Keratinocyte (primary cell): ENCODE data around the gene NOG. TPM values are rescaled to one million over a fixed set of nuclear protein-coding genes. Genes with fewer than 3 reads are reported as not detected.

Source experiments
- DNase-seq: peaks from one replicate; pipeline ENCODE4 v3.0.0-alpha.2; 2011; ENCODE audit warnings: low read depth, missing footprints, low spot score
- FAIRE-seq: peaks from 2 replicates; lab custom pipeline; 2011; peaks lifted over from hg19 to GRCh38; lab: Jason Lieb, UNC
- H2AFZ ChIP-seq: 2 replicates; pipeline ENCODE4 v1.6.0; 2012; ENCODE audit warnings: low read length, control low read depth, inconsistent platforms; ENCODE audit not compliant: control insufficient read depth
- H3K27ac ChIP-seq: 2 replicates; pipeline ENCODE4 v1.5.1; 2011; ENCODE audit warnings: low read length; ENCODE audit not compliant: control insufficient read depth, insufficient read depth
- H3K27me3 ChIP-seq: 3 replicates; pipeline ENCODE4 v1.6.0; 2011; ENCODE audit warnings: low read length; ENCODE audit not compliant: control insufficient read depth, insufficient read depth; ENCODE audit errors: extremely low read depth
- H3K36me3 ChIP-seq, 2 experiments: 2 replicates in 1 of 2; 3 replicates in 1 of 2; pipeline ENCODE4 v1.5.1; 2011; ENCODE audit warnings: low read length in 2 of 2, mild to moderate bottlenecking in 1 of 2; ENCODE audit not compliant: control insufficient read depth in 2 of 2, insufficient read depth in 2 of 2; ENCODE audit errors: extremely low read depth in 1 of 2
- H3K4me1 ChIP-seq: 3 replicates; pipeline ENCODE4 v1.5.1; 2011; ENCODE audit warnings: low read length; ENCODE audit not compliant: control insufficient read depth, insufficient read depth; ENCODE audit errors: extremely low read depth
- H3K4me2 ChIP-seq: 3 replicates; pipeline ENCODE4 v1.6.0; 2011; ENCODE audit warnings: low read depth, low read length; ENCODE audit not compliant: control insufficient read depth, insufficient read depth; ENCODE audit errors: extremely low read depth
- H3K4me3 ChIP-seq, 3 experiments: fragments of 200-600 bp in 1 of 3; sonication (generic) in 1 of 3; 2 replicates in 2 of 3; 3 replicates in 1 of 3; pipeline ENCODE4 v1.5.1; 2011 to 2016; ENCODE audit warnings: low read length in 3 of 3, mild to moderate bottlenecking in 3 of 3, control low read depth in 2 of 3, inconsistent platforms in 1 of 3, low read depth in 1 of 3, mixed read lengths in 1 of 3, mixed run types in 1 of 3, moderate library complexity in 1 of 3; ENCODE audit not compliant: control insufficient read depth in 2 of 3, insufficient read depth in 2 of 3; ENCODE audit errors: extremely low read depth in 1 of 3
- H3K79me2 ChIP-seq: 2 replicates; pipeline ENCODE4 v1.6.0; 2012; ENCODE audit warnings: low read length; ENCODE audit not compliant: control insufficient read depth, insufficient read depth
- H3K9ac ChIP-seq: 3 replicates; pipeline ENCODE4 v1.6.0; 2011; ENCODE audit warnings: low read length; ENCODE audit not compliant: control insufficient read depth, insufficient read depth; ENCODE audit errors: extremely low read depth
- H3K9me1 ChIP-seq: 3 replicates; pipeline ENCODE4 v1.6.0; 2011; ENCODE audit warnings: low read length; ENCODE audit not compliant: control insufficient read depth, insufficient read depth; ENCODE audit errors: extremely low read depth
- H3K9me3 ChIP-seq: 2 replicates; pipeline ENCODE4 v1.5.1; 2012; ENCODE audit warnings: low read depth, low read length; ENCODE audit not compliant: control insufficient read depth
- H4K20me1 ChIP-seq: 3 replicates; pipeline ENCODE4 v1.6.0; 2011; ENCODE audit warnings: low read length; ENCODE audit not compliant: control insufficient read depth, insufficient read depth; ENCODE audit errors: extremely low read depth
- EZH2 ChIP-seq: IDR thresholded peaks from one replicate; pipeline ENCODE4 v1.6.1; 2012; ENCODE audit warnings: inconsistent platforms, mild to moderate bottlenecking, low read length, moderate library complexity
- dilution Hi-C: fragments of 300-500 bp; cut with MboI; formaldehyde crosslinking; loops from one replicate; pipeline ENCODE4 v1.7.0; 2020; ENCODE audit warnings: low sequenced_read_pairs; ENCODE audit not compliant: extremely low pct_ligation_motif_present
- polyA plus RNA-seq, 5 experiments: library from polyadenylated mRNA; depleted of rRNA in 3 of 5; stranded (reverse) in 3 of 5; stranded (forward) in 1 of 5; unstranded in 1 of 5; fragments of >200 nt; gene quantifications; 1 replicate in 1 of 5; 2 replicates in 3 of 5; 3 replicates in 1 of 5; pipeline versions ENCODE4 v1.2.1 to v1.2.3, GENCODE V29; 2011 to 2012; ENCODE audit warnings: missing spikeins in 2 of 5, low read depth in 1 of 5, low replicate concordance in 1 of 5
- TF ChIP-seq, protein P1 (sequence below), 3 experiments: IDR thresholded peaks in 1 of 3; conservative IDR thresholded peaks in 1 of 3; optimal IDR thresholded peaks in 1 of 3; 2 replicates in 2 of 3; 3 replicates in 1 of 3; pipeline versions ENCODE3 to v1.5.1; 2011; ENCODE audit warnings: low read length in 3 of 3, mild to moderate bottlenecking in 3 of 3, moderate library complexity in 2 of 3, control low read depth in 1 of 3, inconsistent platforms in 1 of 3; ENCODE audit not compliant: insufficient read depth in 2 of 3; ENCODE audit errors: extremely low read depth in 1 of 3

NOG gene
- polyA plus RNA-seq, 1 donor (not counting 4 experiments of a cell fraction or from before 2014, with no cell fraction given), result 0.68 TPM

DNA sequence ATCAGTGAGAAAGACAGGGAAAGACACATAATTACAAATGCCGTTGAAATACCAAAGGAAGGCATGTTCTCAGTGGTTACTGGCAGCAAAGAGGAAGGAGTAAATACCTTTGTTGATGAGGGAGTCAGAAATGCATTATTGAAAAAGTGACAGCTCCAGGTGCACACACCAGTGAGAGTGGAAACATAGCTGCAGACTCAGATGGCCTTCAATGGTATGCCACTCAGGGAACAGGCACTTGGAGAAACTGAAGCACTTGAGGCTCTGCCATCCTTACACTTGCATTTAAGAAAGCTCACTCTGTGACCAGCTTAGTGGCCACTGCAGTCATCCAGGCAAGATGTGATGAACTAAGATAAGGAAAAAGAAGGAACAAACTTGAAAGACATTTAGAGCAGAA is 29.9 kb downstream of the NOG start:
- no peak overlapping the region for H3K9ac ChIP-seq
- H3K27me3 ChIP-seq, result no peaks in the 10 kb centered on the region
- H3K4me3 ChIP-seq, result no peak overlapping the region
- no peaks in the 10 kb centered on the region for H3K9me1 ChIP-seq
- TF ChIP-seq, protein P1, sequence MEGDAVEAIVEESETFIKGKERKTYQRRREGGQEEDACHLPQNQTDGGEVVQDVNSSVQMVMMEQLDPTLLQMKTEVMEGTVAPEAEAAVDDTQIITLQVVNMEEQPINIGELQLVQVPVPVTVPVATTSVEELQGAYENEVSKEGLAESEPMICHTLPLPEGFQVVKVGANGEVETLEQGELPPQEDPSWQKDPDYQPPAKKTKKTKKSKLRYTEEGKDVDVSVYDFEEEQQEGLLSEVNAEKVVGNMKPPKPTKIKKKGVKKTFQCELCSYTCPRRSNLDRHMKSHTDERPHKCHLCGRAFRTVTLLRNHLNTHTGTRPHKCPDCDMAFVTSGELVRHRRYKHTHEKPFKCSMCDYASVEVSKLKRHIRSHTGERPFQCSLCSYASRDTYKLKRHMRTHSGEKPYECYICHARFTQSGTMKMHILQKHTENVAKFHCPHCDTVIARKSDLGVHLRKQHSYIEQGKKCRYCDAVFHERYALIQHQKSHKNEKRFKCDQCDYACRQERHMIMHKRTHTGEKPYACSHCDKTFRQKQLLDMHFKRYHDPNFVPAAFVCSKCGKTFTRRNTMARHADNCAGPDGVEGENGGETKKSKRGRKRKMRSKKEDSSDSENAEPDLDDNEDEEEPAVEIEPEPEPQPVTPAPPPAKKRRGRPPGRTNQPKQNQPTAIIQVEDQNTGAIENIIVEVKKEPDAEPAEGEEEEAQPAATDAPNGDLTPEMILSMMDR (optimal IDR thresholded peaks at IDR 0.05 in 1 of 3, IDR thresholded peaks at IDR 0.05 in 1 of 3, conservative IDR thresholded peaks at IDR 0.05 in 1 of 3; ENCODE audit: extremely low read depth in 1 of 3, insufficient read depth in 2 of 3, low read length in 3 of 3), result no peak
- no peaks in the 10 kb centered on the region for H3K79me2 ChIP-seq
- no peaks in the 10 kb centered on the region for H3K4me1 ChIP-seq
- dilution Hi-C loops, result no loop called here
- no peaks in the 10 kb centered on the region for H3K36me3 ChIP-seq
- no peak overlapping the region for H3K27ac ChIP-seq
- FAIRE-seq, result no peak
- no peak overlapping the region for H3K4me2 ChIP-seq
- no peaks in the 10 kb centered on the region for H3K9me3 ChIP-seq
- no peak overlapping the region for H2AFZ ChIP-seq
- H4K20me1 ChIP-seq, result no peaks in the 10 kb centered on the region
- no peak for DNase-seq

DNA sequence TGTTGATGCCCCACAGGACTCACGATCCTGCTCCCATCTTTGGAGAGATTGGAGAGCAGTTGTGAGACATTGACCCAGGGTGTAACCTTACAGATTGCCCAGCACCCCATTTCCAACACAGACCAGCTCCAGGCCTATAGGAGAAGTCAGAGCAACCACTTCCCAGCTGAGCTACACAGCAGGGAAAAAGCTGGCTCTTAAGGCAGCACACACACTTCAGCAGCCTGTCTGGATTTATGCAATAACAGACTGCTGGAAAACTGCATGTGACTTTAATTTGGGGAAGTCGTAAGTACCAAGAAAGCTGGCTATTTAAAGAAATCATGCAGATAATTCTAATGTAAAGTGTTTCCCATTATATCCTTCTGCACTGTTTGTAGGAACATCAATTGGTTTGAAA is 30.8 kb downstream of the NOG start:
- Histone ChIP-seq H4K20me1 (no peaks in the 10 kb centered on the region), H3K9me1 (no peaks in the 10 kb centered on the region), H3K36me3 (no peaks in the 10 kb centered on the region), H3K4me2 (no peak overlapping the region), H3K9ac (no peak overlapping the region), H3K4me3 (no peak overlapping the region), H2AFZ (no peak overlapping the region), H3K27me3 (peaks cover 4% of the 10 kb centered on the region), H3K79me2 (no peaks in the 10 kb centered on the region), H3K9me3 (no peaks in the 10 kb centered on the region), H3K4me1 (no peaks in the 10 kb centered on the region), H3K27ac (no peak overlapping the region)
- FAIRE-seq (no peak), DNase-seq (no peak)
- dilution Hi-C loops, result no loop called here
- no peak for TF ChIP-seq EZH2
- TF ChIP-seq, protein P1 (optimal IDR thresholded peaks at IDR 0.05 in 1 of 3, IDR thresholded peaks at IDR 0.05 in 1 of 3, conservative IDR thresholded peaks at IDR 0.05 in 1 of 3; ENCODE audit: extremely low read depth in 1 of 3, insufficient read depth in 2 of 3, low read length in 3 of 3), result no peak
